IMR-90 (cell line): Measurements from ENCODE around the gene MOXD1. TPM values are rescaled to one million over a fixed set of nuclear protein-coding genes. Genes with fewer than 3 reads are reported as not detected.

ENCODE experiments used
- ATAC-seq: fragments of 200-7000 bp; cut with Tn5 transposase; 2 replicates; pipeline ENCODE4 v1.9.1; 2020; ENCODE audit warnings: low read depth, mild to moderate bottlenecking, moderate library complexity
- BruUV-seq: library from RNA; stranded (reverse); fragments of 400-500 nt; replicated peaks from 2 replicates; lab custom pipeline; 2021; lab: Mats Ljungman, UMichigan
- CTCF ChIA-PET: fragments of 300-600 bp; formaldehyde crosslinking; extraction: SDS; loops from one replicate; lab custom pipeline; 2021; ENCODE audit warnings: antibody characterized with exemption; lab: Yijun Ruan, JAX
- POLR2A ChIA-PET: fragments of 300-600 bp; sonication (Branson Sonifier 250); formaldehyde crosslinking; loops from one replicate; lab custom pipeline; 2022; ENCODE audit warnings: antibody characterized with exemption; ENCODE audit not compliant: unreplicated experiment; lab: Charles Lee
- DNase-seq: peaks from one replicate; pipeline ENCODE4 v3.0.0; 2013
- H2AFZ ChIP-seq: replicated peaks from 2 replicates; pipeline ENCODE3; 2013; ENCODE audit warnings: low read length, mild to moderate bottlenecking; ENCODE audit not compliant: poor library complexity
- H2AK5ac ChIP-seq: 2 replicates; pipeline ENCODE4 v1.6.1; 2013; ENCODE audit warnings: low read depth, low read length, inconsistent platforms
- H2AK9ac ChIP-seq: replicated peaks from 2 replicates; pipeline ENCODE3; 2013; ENCODE audit warnings: mild to moderate bottlenecking, low read depth, low read length, moderate library complexity; ENCODE audit not compliant: poor library complexity
- H2BK120ac ChIP-seq: 2 replicates; pipeline ENCODE4 v1.6.1; 2013; ENCODE audit warnings: low read depth, low read length, inconsistent platforms
- H2BK15ac ChIP-seq: 3 replicates; pipeline ENCODE4 v1.6.1; 2013; ENCODE audit warnings: low read depth, low read length, inconsistent platforms
- H2BK20ac ChIP-seq: 2 replicates; pipeline ENCODE4 v1.6.1; 2013; ENCODE audit warnings: low read depth, mild to moderate bottlenecking, inconsistent platforms, low read length, moderate library complexity
- H2BK5ac ChIP-seq: 2 replicates; pipeline ENCODE4 v1.6.1; 2013; ENCODE audit warnings: mild to moderate bottlenecking, low read depth, low read length, inconsistent platforms; ENCODE audit not compliant: poor library complexity, severe bottlenecking
- H3K14ac ChIP-seq: replicated peaks from 2 replicates; pipeline ENCODE4 v1.6.1; 2013; ENCODE audit warnings: low read depth, low read length, inconsistent platforms
- H3K18ac ChIP-seq: 2 replicates; pipeline ENCODE4 v1.6.1; 2013; ENCODE audit warnings: low read depth, low read length, control low read depth
- H3K23ac ChIP-seq: 2 replicates; pipeline ENCODE4 v1.6.1; 2013; ENCODE audit warnings: low read depth, low read length, inconsistent platforms
- H3K27ac ChIP-seq: 2 replicates; pipeline ENCODE4 v1.5.1; 2013; ENCODE audit warnings: mild to moderate bottlenecking, control low read depth, low read length; ENCODE audit not compliant: insufficient read depth
- H3K27me3 ChIP-seq: 2 replicates; pipeline ENCODE4 v1.6.1; 2013; ENCODE audit warnings: low read length; ENCODE audit not compliant: control insufficient read depth, insufficient read depth
- H3K36me3 ChIP-seq: 2 replicates; pipeline ENCODE4 v1.6.1; 2013; ENCODE audit warnings: low read length, mixed read lengths; ENCODE audit not compliant: control insufficient read depth, insufficient read depth
- H3K4ac ChIP-seq: 2 replicates; pipeline ENCODE4 v1.6.1; 2013; ENCODE audit warnings: low read depth, low read length, inconsistent platforms
- H3K4me1 ChIP-seq: 2 replicates; pipeline ENCODE4 v1.6.1; 2013; ENCODE audit warnings: low read length, mixed read lengths; ENCODE audit not compliant: control insufficient read depth, insufficient read depth
- H3K4me2 ChIP-seq: 2 replicates; pipeline ENCODE4 v1.6.1; 2013; ENCODE audit warnings: low read depth, mild to moderate bottlenecking, control low read depth, low read length, moderate library complexity
- H3K4me3 ChIP-seq: 2 replicates; pipeline ENCODE4 v1.5.1; 2013; ENCODE audit warnings: low read depth, mild to moderate bottlenecking, control low read depth, low read length, moderate library complexity; ENCODE audit not compliant: insufficient read depth
- H3K56ac ChIP-seq: 2 replicates; pipeline ENCODE4 v1.6.1; 2013; ENCODE audit warnings: low read length, inconsistent platforms; ENCODE audit not compliant: insufficient read depth; ENCODE audit errors: extremely low read depth
- H3K79me1 ChIP-seq, 2 experiments: 2 replicates each; pipeline ENCODE4 v1.6.1; 2013; ENCODE audit warnings: low read length in 2 of 2, inconsistent platforms in 1 of 2, low read depth in 1 of 2
- H3K9ac ChIP-seq: 2 replicates; pipeline ENCODE4 v1.6.1; 2013; ENCODE audit warnings: low read depth, low read length, control low read depth
- H3K9me1 ChIP-seq: 2 replicates; pipeline ENCODE4 v1.6.1; 2013; ENCODE audit warnings: low read length, inconsistent platforms; ENCODE audit not compliant: insufficient read depth
- H3K9me3 ChIP-seq: 2 replicates; pipeline ENCODE4 v1.6.1; 2013; ENCODE audit warnings: low read length; ENCODE audit not compliant: control insufficient read depth, insufficient read depth
- H4K20me1 ChIP-seq: 2 replicates; pipeline ENCODE4 v1.6.1; 2013; ENCODE audit warnings: low read length, inconsistent platforms; ENCODE audit not compliant: insufficient read depth
- H4K5ac ChIP-seq: 2 replicates; pipeline ENCODE4 v1.6.1; 2013; ENCODE audit warnings: mild to moderate bottlenecking, low read depth, low read length, control low read depth
- H4K8ac ChIP-seq, 2 experiments: 2 replicates each; pipeline ENCODE4 v1.6.1; 2013; ENCODE audit warnings: low read depth in 2 of 2, low read length in 2 of 2, control low read depth in 1 of 2, inconsistent platforms in 1 of 2
- H4K91ac ChIP-seq: 2 replicates; pipeline ENCODE4 v1.6.1; 2013; ENCODE audit warnings: low read depth, low read length, inconsistent platforms; ENCODE audit not compliant: insufficient read depth
- BHLHE40 ChIP-seq: fragments of 150-350 bp; IDR thresholded peaks from 2 replicates; pipeline ENCODE4 v1.6.1; 2016; ENCODE audit warnings: mild to moderate bottlenecking, low read depth, low read length
- CEBPB ChIP-seq: IDR thresholded peaks from 2 replicates; pipeline ENCODE4 v1.6.1; 2012; ENCODE audit warnings: low read depth, low read length, improper control_type of control experiment
- CHD1 ChIP-seq: IDR thresholded peaks from 2 replicates; pipeline ENCODE4 v1.6.1; 2012; ENCODE audit warnings: low read depth, low read length, improper control_type of control experiment
- ELK1 ChIP-seq: fragments of 150-350 bp; IDR thresholded peaks from 2 replicates; pipeline ENCODE4 v1.6.1; 2016; ENCODE audit warnings: low read depth, mild to moderate bottlenecking, low read length, moderate library complexity, borderline replicate concordance
- FOS ChIP-seq: fragments of 150-350 bp; IDR thresholded peaks from 2 replicates; pipeline ENCODE4 v1.6.1; 2016; ENCODE audit warnings: low read depth, low read length
- MAFK ChIP-seq: IDR thresholded peaks from 2 replicates; pipeline ENCODE4 v1.6.1; 2012; ENCODE audit warnings: low read depth, low read length, improper control_type of control experiment
- MAZ ChIP-seq: IDR thresholded peaks from 2 replicates; pipeline ENCODE4 v1.6.1; 2012; ENCODE audit warnings: low read depth, mild to moderate bottlenecking, low read length, improper control_type of control experiment, moderate library complexity, borderline replicate concordance
- NFE2L2 ChIP-seq: fragments of 150-350 bp; IDR thresholded peaks from 2 replicates; pipeline ENCODE4 v1.6.1; 2016; ENCODE audit warnings: low read depth, mild to moderate bottlenecking, low read length
- POLR2A ChIP-seq: IDR thresholded peaks from 2 replicates; pipeline ENCODE4 v1.6.1; 2012; ENCODE audit warnings: mild to moderate bottlenecking, low read depth, low read length
- RAD21 ChIP-seq: IDR thresholded peaks from 2 replicates; pipeline ENCODE4 v1.6.1; 2012; ENCODE audit warnings: low read length, improper control_type of control experiment
- RFX5 ChIP-seq: IDR thresholded peaks from 2 replicates; pipeline ENCODE4 v1.8.0; 2012; ENCODE audit warnings: low read depth, mild to moderate bottlenecking, low read length, moderate library complexity
- USF2 ChIP-seq: fragments of 150-350 bp; IDR thresholded peaks from 2 replicates; pipeline ENCODE4 v1.6.1; 2017; ENCODE audit warnings: mild to moderate bottlenecking, antibody characterized with exemption, low read length, low read depth
- WGBS, 2 experiments: methylation state at CpG; one replicate each; pipeline versions ENCODE4 v1.1.5 to v1.1.7; 2013; ENCODE audit warnings: missing lambda C conversion rate in 2 of 2; ENCODE audit not compliant: insufficient read length in 1 of 2; ENCODE audit errors: extremely low coverage in 2 of 2; 5-methylcytosine and 5-hydroxymethylcytosine counted together
- dilution Hi-C: fragments of 300-500 bp; cut with HindIII; formaldehyde crosslinking; loops from one replicate; pipeline ENCODE4 v1.14.3; 2018; ENCODE audit warnings: low sequenced_read_pairs; ENCODE audit not compliant: unreplicated experiment
- in situ Hi-C: fragments of 300-500 bp; cut with MboI; formaldehyde crosslinking; loops from 3 replicates; pipeline ENCODE4 v1.14.3; 2019; ENCODE audit warnings: low sequenced_read_pairs, inconsistent platforms, mixed read lengths
- intact Hi-C: fragments of 100-400 bp; cut with micrococcal nuclease; formaldehyde crosslinking; loops from 2 replicates; pipeline ENCODE4 v1.10.0; 2022
- polyA plus RNA-seq, 3 experiments: library from polyadenylated mRNA; depleted of rRNA; stranded (reverse); fragments of >200 nt; gene quantifications; 2 replicates each; pipeline ENCODE4 v1.2.3, GENCODE V29; 2012; ENCODE audit warnings: low replicate concordance in 1 of 3
- total RNA-seq: library from RNA; depleted of rRNA; stranded (reverse); fragments of >200 nt; gene quantifications from 2 replicates; pipeline ENCODE4 v1.2.3, GENCODE V29; 2012

The MOXD1 gene
- total and polyA plus RNA-seq, 2 of the 4 experiments (the other 2 are of a cell fraction), result 10.0 to 19.4 TPM

- no peaks in the 10 kb centered on the region for H3K4me1 ChIP-seq
- H3K9ac ChIP-seq, result no peak overlapping the region
- no peak overlapping the region for H3K14ac ChIP-seq
- TF ChIP-seq CHD1 (no peak), NFE2L2 (no peak), RFX5 (no peak), USF2 (no peak), CEBPB (no peak), POLR2A (no peak), BHLHE40 (no peak), FOS (no peak), MAFK (no peak), MAZ (no peak), RAD21 (no peak), ELK1 (no peak)
- intact Hi-C loops (no loop called here), in situ Hi-C loops (no loop called here), dilution Hi-C loops (no loop called here)
- H3K4me3 ChIP-seq, result no peak overlapping the region
- no peaks in the 10 kb centered on the region for H3K79me1 ChIP-seq
- no peak overlapping the region for H4K5ac ChIP-seq
- WGBS, 2 experiments, result no CpG with 5 or more reads among the region's 2 CpGs
- no peaks in the 10 kb centered on the region for H4K20me1 ChIP-seq
- H4K8ac ChIP-seq, result no peak overlapping the region
- H2BK20ac ChIP-seq, result no peak overlapping the region
- no peak overlapping the region for H2AFZ ChIP-seq
- no peak overlapping the region for H2BK5ac ChIP-seq
- no peak overlapping the region for H4K91ac ChIP-seq
- H3K18ac ChIP-seq, result no peak overlapping the region
- H3K9me3 ChIP-seq, result peaks cover 1% of the 10 kb centered on the region; the same call in 1 of the 2 replicates
- H3K56ac ChIP-seq, result no peak overlapping the region
- no peak overlapping the region for H3K27ac ChIP-seq
- no peak for ATAC-seq
- H2AK5ac ChIP-seq, result no peak overlapping the region
- no peak overlapping the region for H3K4me2 ChIP-seq
- H3K4ac ChIP-seq, result no peak overlapping the region
- POLR2A ChIA-PET, result no interaction called here
- H2BK15ac ChIP-seq, result no peak overlapping the region
- DNase-seq, result no peak
- H2BK120ac ChIP-seq, result no peak overlapping the region
- no peaks in the 10 kb centered on the region for H3K9me1 ChIP-seq
- no peaks in the 10 kb centered on the region for H3K36me3 ChIP-seq
- no peak overlapping the region for H3K23ac ChIP-seq
- CTCF ChIA-PET, result no interaction called here
- H3K27me3 ChIP-seq, result no peaks in the 10 kb centered on the region
- BruUV-seq, result no TSS peak
- no peak overlapping the region for H2AK9ac ChIP-seq
These were observed 90.4 kb downstream of the MOXD1 start for GRCh38 chr6:132310921-132311320.
